Stimulated activated CD8-positive, alpha-beta memory T cell treated with anti-CD3 and anti-CD28 coated beads, Interleukin-7, amount 100 ng/mL, for 48 hours (primary cell): ENCODE measurements around the gene PCDHGB2.
"Not testable (repeated sequence)": the region's sequence is repeated elsewhere in the genome, so short reads cannot be mapped to it uniquely, and the experiment has no call there.

Source experiments
- DNase-seq, 2 donors: peaks; one replicate each; pipeline ENCODE4 v3.0.0-alpha.2; 2020; ENCODE audit warnings: low read depth in 1 of 2; ENCODE audit errors: extremely low read depth in 1 of 2

The PCDHGB2 gene

GRCh38 chr5:141359790-141360426 lies at the start of gene PCDHGB2:
PCDHGB2 (plus strand) TSS chr5:141359994; CDS start chr5:141360136, 142 bp downstream.
- no peak for DNase-seq

GRCh38 chr5:141313711-141314110 lies 46.1 kb upstream of the PCDHGB2 start:
- no peak for DNase-seq

- DNase-seq: not testable (repeated sequence)
Observed at GRCh38 chr5:141316963-141317362, 42.8 kb upstream of the PCDHGB2 start.

- DNase-seq: no peak
Observed at GRCh38 chr5:141319202-141319601, 40.6 kb upstream of the PCDHGB2 start.

GRCh38 chr5:141319699-141320098 lies 40.1 kb upstream of the PCDHGB2 start:
- DNase-seq: no peak

GRCh38 chr5:141320225-141321169 lies 39.3 kb upstream of the PCDHGB2 start, which contains the start of gene TAF7:
TAF7 (minus strand) TSS chr5:141320784; CDS start chr5:141320044, 740 bp downstream.
- peak; percentile 77 to 82 for DNase-seq

- no peak for DNase-seq
Observed at GRCh38 chr5:141322261-141322660, 37.5 kb upstream of the PCDHGB2 start.

- DNase-seq: peak; percentile 15 to 42
Observed at GRCh38 chr5:141326088-141326854, 33.5 kb upstream of the PCDHGB2 start.

GRCh38 chr5:141328231-141328630 lies 31.6 kb upstream of the PCDHGB2 start:
- no peak for DNase-seq

- no peak for DNase-seq
Observed at GRCh38 chr5:141330299-141331080, 29.3 kb upstream of the PCDHGB2 start, which contains the start of gene PCDHGA1. PCDHGA1 (plus strand) TSS chr5:141330514.

GRCh38 chr5:141332571-141332970 lies 27.2 kb upstream of the PCDHGB2 start:
- DNase-seq: not testable (repeated sequence)

- DNase-seq: no peak
Observed at GRCh38 chr5:141338538-141339306, 21.1 kb upstream of the PCDHGB2 start, which contains the start of gene PCDHGA2. PCDHGA2 (plus strand) TSS chr5:141338760.

- not testable (repeated sequence) for DNase-seq
Observed at GRCh38 chr5:141340781-141341354, 18.9 kb upstream of the PCDHGB2 start.

- no peak for DNase-seq
Observed at GRCh38 chr5:141342773-141343172, 17.0 kb upstream of the PCDHGB2 start.

- no peak for DNase-seq
Observed at GRCh38 chr5:141343242-141343952, 16.4 kb upstream of the PCDHGB2 start, which contains the start of gene PCDHGA3. PCDHGA3 (plus strand) TSS chr5:141343829; CDS start chr5:141344034, 205 bp downstream.

GRCh38 chr5:141343953-141344463 lies 15.8 kb upstream of the PCDHGB2 start:
- DNase-seq: no peak

- no peak for DNase-seq
Observed at GRCh38 chr5:141345327-141345726, 14.5 kb upstream of the PCDHGB2 start.

GRCh38 chr5:141346017-141346416 lies 13.8 kb upstream of the PCDHGB2 start:
- not testable (repeated sequence) for DNase-seq
